ENCODE measurements around the gene MED31.
"Not testable (repeated sequence)": the region's sequence is repeated elsewhere in the genome, so short reads cannot be mapped to it uniquely, and the experiment has no call there.

MED31 gene

GRCh38 chr17:6651354-6651918, at the start of gene MED31, which contains the start of gene C17orf100:
MED31 (minus strand) TSS chr17:6651605; CDS start chr17:6651528, 77 bp downstream.
C17orf100 (plus strand) TSS chr17:6651762; CDS start chr17:6651914, 152 bp downstream.
- peak; percentile 53 to 97 (median 88) for DNase-seq

GRCh38 chr17:6700948-6701307, 49.5 kb upstream of the MED31 start:
- no peak for DNase-seq

DNA sequence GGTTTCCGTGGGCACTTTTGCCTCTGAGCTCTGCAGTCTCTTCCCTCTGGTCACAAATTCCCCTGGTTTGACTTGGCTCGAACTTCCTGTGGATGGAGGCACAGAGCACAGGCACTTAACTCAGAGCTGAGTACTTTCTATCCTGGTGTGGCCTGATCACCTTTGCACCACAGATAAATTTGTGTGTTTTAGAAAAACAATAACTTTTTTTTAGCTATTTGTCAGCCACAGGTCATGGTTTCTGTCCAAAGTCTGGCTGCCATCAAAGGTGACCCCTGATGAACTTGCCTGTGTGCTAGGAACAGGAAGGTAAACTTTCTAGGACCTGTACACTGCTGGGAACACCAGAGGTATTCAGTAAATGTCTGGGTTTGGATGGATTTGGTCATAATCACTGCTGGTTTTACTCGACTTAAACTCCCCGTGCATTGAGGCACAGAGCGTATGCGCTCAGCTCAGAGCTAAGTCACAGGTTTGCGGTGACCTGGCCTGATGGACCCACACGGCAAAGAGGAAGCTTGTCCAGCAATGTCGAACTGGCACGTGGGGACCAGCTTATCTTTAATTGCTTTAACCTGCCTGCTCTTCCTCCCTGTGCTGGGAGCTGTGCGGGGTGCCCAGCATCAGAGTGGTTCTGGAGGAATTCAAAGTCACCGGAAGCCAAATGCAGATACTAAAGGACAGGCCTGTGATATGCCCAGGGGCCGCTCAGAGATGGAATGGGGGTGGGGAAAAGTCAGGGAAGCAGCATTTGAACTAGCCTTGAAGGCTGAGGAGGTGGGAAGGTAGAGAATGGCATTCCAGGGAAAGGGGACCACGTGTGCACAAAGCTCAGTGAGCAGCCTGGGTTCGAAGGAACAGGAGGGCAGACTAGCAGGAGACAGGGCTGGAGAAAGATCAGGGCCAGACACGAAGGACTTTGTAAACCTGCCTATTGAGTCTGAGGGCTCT, 48.9 kb upstream of the MED31 start:
- DNase-seq, result no peak

GRCh38 chr17:6698004-6698403, 46.6 kb upstream of the MED31 start:
- no peak for DNase-seq

DNA sequence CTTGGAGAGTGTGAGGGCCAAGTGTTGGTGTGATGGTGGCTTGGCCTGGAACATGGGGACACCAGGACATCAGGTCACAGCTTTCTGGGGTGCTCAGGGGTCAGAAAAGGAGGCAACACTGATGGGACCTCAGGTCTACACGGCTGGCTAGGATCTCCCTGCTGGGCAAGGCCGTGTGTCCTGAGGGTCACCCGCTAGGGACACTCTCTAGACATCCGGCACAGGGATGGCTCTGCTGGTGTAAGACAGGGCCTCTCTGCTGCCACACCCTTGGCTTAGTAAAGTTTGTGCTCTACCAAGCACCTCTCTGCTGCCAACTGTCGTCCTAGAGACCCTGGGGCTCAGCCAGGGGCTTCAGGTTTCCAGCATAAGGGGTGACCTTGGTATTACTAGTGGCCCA, 45.5 kb upstream of the MED31 start:
- DNase-seq, result no peak

- no peak for DNase-seq
Observed at GRCh38 chr17:6695565-6695964, 44.2 kb upstream of the MED31 start.

GRCh38 chr17:6695051-6695450, 43.6 kb upstream of the MED31 start:
- no peak for DNase-seq

DNA sequence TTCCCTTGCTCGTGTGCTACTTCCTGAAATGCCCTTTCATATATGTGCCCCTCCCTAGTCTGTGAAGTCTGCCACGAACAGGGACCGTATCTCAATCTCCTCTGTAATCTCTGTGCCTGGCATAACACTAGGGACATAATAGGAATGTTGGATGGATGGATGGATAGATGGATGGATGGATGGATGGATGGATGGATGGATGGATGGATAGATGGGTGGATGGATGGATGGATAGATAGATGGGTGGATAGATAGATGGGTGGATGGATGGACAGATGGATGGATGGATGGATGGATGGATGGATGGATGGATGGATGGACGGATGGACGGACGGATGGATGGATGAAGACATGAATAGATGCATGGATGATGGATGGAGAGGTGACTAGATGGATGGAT, 40.6 kb upstream of the MED31 start:
- DNase-seq, result not testable (repeated sequence)

DNA sequence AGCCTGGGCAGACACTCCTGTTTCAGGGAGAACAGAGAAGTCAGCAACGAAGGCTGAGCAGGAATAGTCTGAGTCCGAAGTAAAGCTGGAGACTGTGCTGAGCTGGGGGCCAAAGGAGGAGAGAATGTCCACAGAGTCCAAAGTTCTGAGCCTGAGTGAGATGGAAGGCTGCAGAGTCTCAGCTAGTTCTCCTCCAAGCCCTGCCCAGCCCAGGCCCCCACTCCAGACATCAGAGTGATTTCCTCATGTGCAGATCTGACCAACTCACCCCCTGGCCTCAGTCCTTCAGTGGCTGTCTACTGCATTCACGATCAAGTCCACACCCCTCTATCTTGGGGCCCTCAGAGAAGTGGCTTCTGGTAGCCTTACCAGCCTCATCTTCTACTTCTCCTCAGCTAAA, 40.1 kb upstream of the MED31 start:
- no peak for DNase-seq

DNA sequence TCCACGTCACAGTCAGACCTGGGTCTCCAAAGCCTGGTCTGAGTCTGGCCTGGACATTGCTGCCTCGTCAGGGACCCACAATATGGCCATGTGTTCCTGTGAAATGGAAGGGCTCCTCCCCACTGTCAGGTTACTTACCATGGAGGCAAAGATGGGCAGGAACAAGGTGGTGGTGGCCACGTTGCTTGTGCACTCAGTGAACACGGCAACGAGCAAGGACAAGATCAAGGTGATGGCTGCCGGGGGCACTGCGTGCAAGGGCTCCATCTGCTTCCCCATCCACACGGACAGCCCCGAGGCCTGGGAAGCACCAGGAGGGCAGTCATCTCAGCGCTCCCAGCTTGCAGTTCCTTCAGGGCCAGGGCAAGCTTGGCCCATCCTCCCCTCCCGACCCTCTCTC, 39.2 kb upstream of the MED31 start:
- DNase-seq, result no peak

DNA sequence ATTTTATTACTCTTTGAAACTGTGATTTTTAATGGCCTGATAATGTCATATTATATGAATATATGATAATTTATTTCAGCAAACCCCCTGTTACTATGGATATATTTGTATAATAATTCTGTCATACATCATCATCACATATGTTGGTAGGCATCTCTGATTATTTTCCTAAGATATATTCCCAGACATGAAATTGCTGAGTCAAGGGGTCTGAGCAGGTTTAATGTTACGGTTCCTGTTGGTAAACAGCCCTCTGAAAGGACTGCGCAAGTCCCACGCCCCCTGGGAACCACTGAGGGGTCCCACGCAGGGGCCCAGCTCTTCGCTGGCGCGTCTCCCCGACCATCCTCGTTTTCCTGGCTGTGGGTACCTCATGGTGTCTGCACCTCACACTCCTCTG, 37.5 kb upstream of the MED31 start:
- DNase-seq, result no peak

DNA sequence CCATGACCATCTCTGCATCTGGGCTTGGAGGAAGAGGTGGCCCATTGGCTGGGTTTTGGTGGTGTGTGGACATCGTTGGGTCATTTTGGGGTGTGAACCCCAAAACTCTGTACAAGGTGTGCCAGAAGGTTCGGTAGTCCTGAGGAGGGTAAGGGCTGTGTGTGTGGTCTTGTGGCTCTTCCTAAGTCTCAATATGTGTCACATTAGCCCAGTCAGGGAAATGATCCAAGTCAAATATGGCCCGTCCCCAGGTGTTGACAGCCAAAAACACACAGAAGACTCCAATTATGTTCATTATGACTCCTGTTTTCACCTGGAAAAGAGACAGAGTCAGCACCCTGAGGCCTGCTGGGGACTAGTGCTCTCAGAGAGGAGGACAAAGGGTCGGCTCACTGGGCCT, 34.6 kb upstream of the MED31 start:
- DNase-seq, result no peak

GRCh38 chr17:6684881-6685767, 33.7 kb upstream of the MED31 start:
- DNase-seq, result no peak

GRCh38 chr17:6684460-6684783, 33.0 kb upstream of the MED31 start:
- DNase-seq, result no peak

GRCh38 chr17:6683730-6684459, 32.5 kb upstream of the MED31 start:
- no peak for DNase-seq

DNA sequence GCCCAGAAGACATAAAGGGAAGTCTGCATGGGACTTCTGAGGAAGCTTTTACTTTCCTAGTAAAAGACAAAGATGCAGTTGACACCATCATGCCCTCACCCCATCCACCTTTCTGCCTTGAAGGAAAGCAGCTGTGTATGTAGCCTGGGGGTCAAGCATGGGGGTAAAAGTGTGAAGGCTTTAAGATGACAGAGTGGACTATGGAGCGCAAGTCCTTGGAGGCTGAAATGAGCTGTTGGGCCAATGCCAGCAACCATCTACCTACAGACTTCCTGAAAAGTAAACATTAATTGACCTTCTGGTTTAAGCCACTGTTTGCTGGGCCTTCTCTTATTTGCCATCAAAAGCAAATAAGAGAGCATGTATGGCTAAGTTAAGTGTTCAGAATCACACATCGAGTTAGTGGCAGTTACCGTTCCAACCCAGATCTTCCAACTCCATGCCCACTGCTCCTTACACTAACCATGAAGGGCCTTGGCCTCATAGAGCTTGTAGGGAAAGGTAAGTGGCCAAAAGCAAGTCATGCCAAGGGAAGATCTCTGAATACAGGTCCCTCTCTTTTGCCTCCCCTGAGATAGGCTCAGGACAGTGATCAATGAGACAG, 31.8 kb upstream of the MED31 start:
- no peak for DNase-seq

- no peak for DNase-seq
Observed at GRCh38 chr17:6682339-6682738, 30.9 kb upstream of the MED31 start.

- DNase-seq, result no peak
Observed at GRCh38 chr17:6681671-6682070, 30.3 kb upstream of the MED31 start.

- no peak for DNase-seq
Observed at GRCh38 chr17:6681176-6681575, 29.8 kb upstream of the MED31 start.

GRCh38 chr17:6679241-6679640, 27.8 kb upstream of the MED31 start:
- no peak for DNase-seq

DNA sequence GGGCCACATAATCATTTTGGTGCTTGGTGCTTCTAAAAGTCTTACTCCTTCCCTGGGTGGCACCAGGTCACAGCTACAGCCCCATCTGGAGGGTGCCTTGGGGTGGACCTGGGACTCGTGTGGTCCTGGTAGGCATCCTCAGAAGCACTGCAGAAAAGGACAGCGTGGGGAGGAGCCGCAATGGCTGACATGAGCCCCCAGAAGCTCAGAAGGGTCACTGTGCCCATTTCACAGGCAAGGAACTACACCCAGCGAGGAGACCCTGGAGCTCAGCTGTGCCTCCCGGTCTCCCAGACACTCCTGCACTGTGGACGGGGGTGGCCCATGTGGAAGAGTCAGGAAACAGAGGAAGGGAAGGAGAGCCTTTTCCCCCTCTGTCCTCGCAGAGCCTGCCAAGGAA, 26.5 kb upstream of the MED31 start:
- no peak for DNase-seq

Measured in hypothalamus (tissue), 51 donors.